PC-3 (cell line): Measurements from ENCODE around the gene KRTAP21-2. TPM values are rescaled to one million over a fixed set of nuclear protein-coding genes. Genes with fewer than 3 reads are reported as not detected.

Experiments
- ATAC-seq: fragments of 200-7000 bp; cut with Tn5 transposase; 2 replicates; pipeline ENCODE4 v1.9.1; 2020; ENCODE audit warnings: mild to moderate bottlenecking, moderate library complexity
- BruUV-seq: library from RNA; stranded (reverse); fragments of 400-500 nt; replicated peaks from 2 replicates; lab custom pipeline; 2021; lab: Mats Ljungman, UMichigan
- CTCF ChIA-PET: fragments of 300-600 bp; sonication (Branson Sonifier 250); formaldehyde crosslinking; loops from one replicate; lab custom pipeline; 2022; ENCODE audit warnings: antibody characterized with exemption; lab: Charles Lee
- POLR2A ChIA-PET: fragments of 300-600 bp; sonication (Branson Sonifier 250); formaldehyde crosslinking; loops from one replicate; lab custom pipeline; 2022; ENCODE audit warnings: antibody characterized with exemption; ENCODE audit not compliant: unreplicated experiment; lab: Charles Lee
- DNase-seq: peaks from one replicate; pipeline ENCODE4 v3.0.0-alpha.2; 2015
- H2AFZ ChIP-seq: fragments of 300-600 bp; sonication (generic); 2 replicates; pipeline ENCODE4 v1.6.0; 2016; ENCODE audit warnings: antibody characterized with exemption, low read length
- H3F3A ChIP-seq: fragments of 300-600 bp; sonication (generic); one replicate; pipeline ENCODE4 v1.6.0; 2017; ENCODE audit warnings: antibody characterized with exemption, low read length, control low read depth, mild to moderate bottlenecking; ENCODE audit not compliant: unreplicated experiment
- H3K27ac ChIP-seq: fragments of 300-600 bp; sonication (generic); 2 replicates; pipeline ENCODE4 v1.5.1; 2016; ENCODE audit warnings: mild to moderate bottlenecking, low read length
- H3K27me3 ChIP-seq: fragments of 300-600 bp; sonication (generic); 2 replicates; pipeline ENCODE4 v1.6.1; 2016; ENCODE audit warnings: low read length, mixed read lengths
- H3K36me3 ChIP-seq: fragments of 300-600 bp; sonication (generic); 2 replicates; pipeline ENCODE4 v1.6.1; 2016; ENCODE audit warnings: low read depth, mixed run types, low read length, mixed read lengths
- H3K4me1 ChIP-seq: fragments of 300-600 bp; sonication (generic); 2 replicates; pipeline ENCODE4 v1.5.1; 2016; ENCODE audit warnings: low read length; ENCODE audit not compliant: insufficient read depth
- H3K4me2 ChIP-seq: fragments of 300-600 bp; sonication (generic); 2 replicates; pipeline ENCODE4 v1.6.0; 2016; ENCODE audit warnings: low read length
- H3K4me3 ChIP-seq: fragments of 300-600 bp; sonication (generic); 2 replicates; pipeline ENCODE4 v1.5.1; 2016; ENCODE audit warnings: mild to moderate bottlenecking, low read length, mixed read lengths
- H3K79me2 ChIP-seq: fragments of 300-600 bp; sonication (generic); 2 replicates; pipeline ENCODE4 v1.6.1; 2017; ENCODE audit warnings: low read length, mixed read lengths
- H3K9ac ChIP-seq: fragments of 300-600 bp; sonication (generic); 2 replicates; pipeline ENCODE4 v1.6.0; 2016; ENCODE audit warnings: mild to moderate bottlenecking, low read length
- H3K9me2 ChIP-seq: fragments of 300-600 bp; sonication (generic); replicated peaks from 2 replicates; pipeline ENCODE4 v1.6.1; 2016; ENCODE audit warnings: mixed run types, low read length, mixed read lengths
- H3K9me3 ChIP-seq: fragments of 300-600 bp; sonication (generic); 2 replicates; pipeline ENCODE4 v1.6.1; 2016; ENCODE audit warnings: low read length, mixed read lengths
- H4K20me1 ChIP-seq: fragments of 300-600 bp; sonication (generic); 2 replicates; pipeline ENCODE4 v1.6.1; 2016; ENCODE audit warnings: low read length, mixed read lengths
- CTCF ChIP-seq: fragments of 300-600 bp; sonication (generic); conservative IDR thresholded peaks from 2 replicates; pipeline ENCODE4 v1.5.1; 2017; ENCODE audit warnings: antibody characterized with exemption, low read depth, mild to moderate bottlenecking, low read length
- EZH2 ChIP-seq: fragments of 300-600 bp; sonication (generic); IDR thresholded peaks from one replicate; pipeline ENCODE4 v1.6.1; 2017; ENCODE audit warnings: antibody characterized with exemption, mild to moderate bottlenecking, low read length; ENCODE audit not compliant: unreplicated experiment
- EZH2phosphoT487 ChIP-seq: fragments of 300-600 bp; sonication (generic); IDR thresholded peaks from 2 replicates; pipeline ENCODE4 v1.6.1; 2018; ENCODE audit warnings: mild to moderate bottlenecking, antibody characterized with exemption, low read length, borderline replicate concordance
- intact Hi-C: fragments of 100-400 bp; cut with micrococcal nuclease; formaldehyde crosslinking; loops from 2 replicates; pipeline ENCODE4 v1.9.0; 2023
- total RNA-seq: library from RNA; depleted of rRNA; stranded (reverse); fragments of >200 nt; gene quantifications from 2 replicates; pipeline ENCODE4 v1.2.3, GENCODE V29; 2014

Gene KRTAP21-2
- total RNA-seq, 1 experiment from 2014 or later, result not detected

- intact Hi-C loops, result loop anchor here (1.0 to 5.0 kb wide), 3 partner anchors 93 to 373 kb away; no protein-coding TSS in a partner anchor
- peak; percentile 72 for DNase-seq
These were observed 32.1 kb downstream of the KRTAP21-2 start for GRCh38 chr21:30714946-30715345.

GRCh38 chr21:30714456-30714855 lies 32.6 kb downstream of the KRTAP21-2 start:
- TSS peak; percentile 78 for BruUV-seq
- peaks cover 40% of the 10 kb centered on the region for H3K4me1 ChIP-seq
- TF ChIP-seq CTCF (peak; percentile 72), EZH2phosphoT487 (no peak)
- no peaks in the 10 kb centered on the region for H3K36me3 ChIP-seq
- H3K27me3 ChIP-seq, result no peaks in the 10 kb centered on the region
- no peak overlapping the region for H3K4me3 ChIP-seq
- ChIA-PET POLR2A (no interaction called here), CTCF (interaction anchor here (0.7 to 1.1 kb wide), 2 partner anchors 17 to 83 kb away, joined by 3 to 6 read pairs; no protein-coding TSS in a partner anchor)
- H3K79me2 ChIP-seq, result no peaks in the 10 kb centered on the region
- intact Hi-C loops, result loop anchor here (1.0 to 5.0 kb wide), 2 partner anchors 209 to 372 kb away; no protein-coding TSS in a partner anchor
- DNase-seq, result peak; percentile 74
- peak overlapping the region; percentile 69 for H3K27ac ChIP-seq
- H4K20me1 ChIP-seq, result no peaks in the 10 kb centered on the region
- H3K9me3 ChIP-seq, result peaks cover 12% of the 10 kb centered on the region; the same call in 1 of the 2 replicates
- no peak overlapping the region for H3K9ac ChIP-seq
- H3F3A ChIP-seq, result peaks cover 4% of the 10 kb centered on the region
- peak overlapping the region; percentile 52; the same call in 1 of the 2 replicates for H2AFZ ChIP-seq
- H3K9me2 ChIP-seq, result no peaks in the 10 kb centered on the region
- H3K4me2 ChIP-seq, result peak overlapping the region; percentile 22
- peak; percentile 58 for ATAC-seq

More at GRCh38 chr21:30714946-30715345, 32.1 kb downstream of the KRTAP21-2 start:
- Histone ChIP-seq H3K4me2 (peak overlapping the region; percentile 11), H3K9me3 (peaks cover 12% of the 10 kb centered on the region; the same call in 1 of the 2 replicates), H3K9me2 (no peaks in the 10 kb centered on the region), H3K27ac (peak overlapping the region; percentile 69), H3K36me3 (no peaks in the 10 kb centered on the region), H3F3A (peaks cover 4% of the 10 kb centered on the region), H4K20me1 (no peaks in the 10 kb centered on the region), H3K9ac (no peak overlapping the region), H3K79me2 (no peaks in the 10 kb centered on the region), H3K4me1 (peaks cover 44% of the 10 kb centered on the region), H3K27me3 (no peaks in the 10 kb centered on the region), H3K4me3 (no peak overlapping the region), H2AFZ (peak overlapping the region; percentile 52; the same call in 1 of the 2 replicates)
- TF ChIP-seq EZH2phosphoT487, result no peak
- no peak for TF ChIP-seq CTCF
- TF ChIP-seq EZH2, result no peak
- BruUV-seq, result no TSS peak
- ChIA-PET POLR2A (no interaction called here), CTCF (interaction anchor here (1.1 kb wide), 1 partner anchor 16 kb away, joined by 6 read pairs; no protein-coding TSS in a partner anchor)
- ATAC-seq, result peak; percentile 35

DNA sequence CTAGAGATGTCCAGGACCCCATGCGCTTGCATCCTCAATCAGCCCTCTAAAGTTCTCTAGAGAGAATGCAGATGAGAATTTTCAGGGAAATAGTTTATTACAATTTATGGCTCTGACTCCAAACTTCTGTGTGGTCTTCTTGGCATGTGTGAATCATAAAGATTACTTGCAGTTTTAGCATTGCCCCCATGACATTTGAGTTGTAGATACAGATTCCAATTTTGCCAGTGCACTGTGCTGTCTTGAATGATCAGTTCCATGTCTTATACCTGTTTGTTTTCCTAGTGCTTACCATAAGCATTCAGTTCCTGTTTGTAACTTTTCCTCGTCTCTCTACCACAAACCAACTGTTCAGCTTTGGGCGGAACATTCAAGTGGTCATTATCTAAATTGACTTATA lies 33.3 kb downstream of the KRTAP21-2 start:
- no TSS peak for BruUV-seq
- Histone ChIP-seq H2AFZ (no peak overlapping the region; the same call in 1 of the 2 replicates), H3K79me2 (no peaks in the 10 kb centered on the region), H3K27ac (peak overlapping the region; percentile 69; the same call in 1 of the 2 replicates), H3K9me3 (peaks cover 12% of the 10 kb centered on the region; the same call in 1 of the 2 replicates), H3K9ac (no peak overlapping the region), H3K4me1 (peaks cover 33% of the 10 kb centered on the region), H3K4me3 (no peak overlapping the region), H3K9me2 (no peaks in the 10 kb centered on the region), H3K27me3 (no peaks in the 10 kb centered on the region), H3F3A (peaks cover 4% of the 10 kb centered on the region), H3K4me2 (no peak overlapping the region), H4K20me1 (no peaks in the 10 kb centered on the region), H3K36me3 (no peaks in the 10 kb centered on the region)
- intact Hi-C loops, result loop anchor here (1.0 to 5.0 kb wide), 2 partner anchors 208 to 371 kb away; no protein-coding TSS in a partner anchor
- POLR2A ChIA-PET, result no interaction called here
- CTCF ChIA-PET, result interaction anchor here (0.7 to 1.1 kb wide), 2 partner anchors 18 to 83 kb away, joined by 3 to 6 read pairs; no protein-coding TSS in a partner anchor
- ATAC-seq (no peak), DNase-seq (no peak)
- TF ChIP-seq CTCF (no peak), EZH2 (no peak), EZH2phosphoT487 (no peak)
